IMR-90 (cell line): ENCODE measurements around the gene MREG. TPM values are rescaled to one million over a fixed set of nuclear protein-coding genes. Genes with fewer than 3 reads are reported as not detected.

ENCODE experiments used
- ATAC-seq: fragments of 200-7000 bp; cut with Tn5 transposase; 2 replicates; pipeline ENCODE4 v1.9.1; 2020; ENCODE audit warnings: low read depth, mild to moderate bottlenecking, moderate library complexity
- BruUV-seq: library from RNA; stranded (reverse); fragments of 400-500 nt; replicated peaks from 2 replicates; lab custom pipeline; 2021; lab: Mats Ljungman, UMichigan
- CTCF ChIA-PET: fragments of 300-600 bp; formaldehyde crosslinking; extraction: SDS; loops from one replicate; lab custom pipeline; 2021; ENCODE audit warnings: antibody characterized with exemption; lab: Yijun Ruan, JAX
- POLR2A ChIA-PET: fragments of 300-600 bp; sonication (Branson Sonifier 250); formaldehyde crosslinking; loops from one replicate; lab custom pipeline; 2022; ENCODE audit warnings: antibody characterized with exemption; ENCODE audit not compliant: unreplicated experiment; lab: Charles Lee
- DNase-seq: peaks from one replicate; pipeline ENCODE4 v3.0.0; 2013
- H2AFZ ChIP-seq: replicated peaks from 2 replicates; pipeline ENCODE3; 2013; ENCODE audit warnings: low read length, mild to moderate bottlenecking; ENCODE audit not compliant: poor library complexity
- H2AK5ac ChIP-seq: 2 replicates; pipeline ENCODE4 v1.6.1; 2013; ENCODE audit warnings: low read depth, low read length, inconsistent platforms
- H2AK9ac ChIP-seq: replicated peaks from 2 replicates; pipeline ENCODE3; 2013; ENCODE audit warnings: mild to moderate bottlenecking, low read depth, low read length, moderate library complexity; ENCODE audit not compliant: poor library complexity
- H2BK120ac ChIP-seq: 2 replicates; pipeline ENCODE4 v1.6.1; 2013; ENCODE audit warnings: low read depth, low read length, inconsistent platforms
- H2BK15ac ChIP-seq: 3 replicates; pipeline ENCODE4 v1.6.1; 2013; ENCODE audit warnings: low read depth, low read length, inconsistent platforms
- H2BK20ac ChIP-seq: 2 replicates; pipeline ENCODE4 v1.6.1; 2013; ENCODE audit warnings: low read depth, mild to moderate bottlenecking, inconsistent platforms, low read length, moderate library complexity
- H2BK5ac ChIP-seq: 2 replicates; pipeline ENCODE4 v1.6.1; 2013; ENCODE audit warnings: mild to moderate bottlenecking, low read depth, low read length, inconsistent platforms; ENCODE audit not compliant: poor library complexity, severe bottlenecking
- H3K14ac ChIP-seq: replicated peaks from 2 replicates; pipeline ENCODE4 v1.6.1; 2013; ENCODE audit warnings: low read depth, low read length, inconsistent platforms
- H3K18ac ChIP-seq: 2 replicates; pipeline ENCODE4 v1.6.1; 2013; ENCODE audit warnings: low read depth, low read length, control low read depth
- H3K23ac ChIP-seq: 2 replicates; pipeline ENCODE4 v1.6.1; 2013; ENCODE audit warnings: low read depth, low read length, inconsistent platforms
- H3K27ac ChIP-seq: 2 replicates; pipeline ENCODE4 v1.5.1; 2013; ENCODE audit warnings: mild to moderate bottlenecking, control low read depth, low read length; ENCODE audit not compliant: insufficient read depth
- H3K27me3 ChIP-seq: 2 replicates; pipeline ENCODE4 v1.6.1; 2013; ENCODE audit warnings: low read length; ENCODE audit not compliant: control insufficient read depth, insufficient read depth
- H3K36me3 ChIP-seq: 2 replicates; pipeline ENCODE4 v1.6.1; 2013; ENCODE audit warnings: low read length, mixed read lengths; ENCODE audit not compliant: control insufficient read depth, insufficient read depth
- H3K4ac ChIP-seq: 2 replicates; pipeline ENCODE4 v1.6.1; 2013; ENCODE audit warnings: low read depth, low read length, inconsistent platforms
- H3K4me1 ChIP-seq: 2 replicates; pipeline ENCODE4 v1.6.1; 2013; ENCODE audit warnings: low read length, mixed read lengths; ENCODE audit not compliant: control insufficient read depth, insufficient read depth
- H3K4me2 ChIP-seq: 2 replicates; pipeline ENCODE4 v1.6.1; 2013; ENCODE audit warnings: low read depth, mild to moderate bottlenecking, control low read depth, low read length, moderate library complexity
- H3K4me3 ChIP-seq: 2 replicates; pipeline ENCODE4 v1.5.1; 2013; ENCODE audit warnings: low read depth, mild to moderate bottlenecking, control low read depth, low read length, moderate library complexity; ENCODE audit not compliant: insufficient read depth
- H3K56ac ChIP-seq: 2 replicates; pipeline ENCODE4 v1.6.1; 2013; ENCODE audit warnings: low read length, inconsistent platforms; ENCODE audit not compliant: insufficient read depth; ENCODE audit errors: extremely low read depth
- H3K79me1 ChIP-seq, 2 experiments: 2 replicates each; pipeline ENCODE4 v1.6.1; 2013; ENCODE audit warnings: low read length in 2 of 2, inconsistent platforms in 1 of 2, low read depth in 1 of 2
- H3K9ac ChIP-seq: 2 replicates; pipeline ENCODE4 v1.6.1; 2013; ENCODE audit warnings: low read depth, low read length, control low read depth
- H3K9me1 ChIP-seq: 2 replicates; pipeline ENCODE4 v1.6.1; 2013; ENCODE audit warnings: low read length, inconsistent platforms; ENCODE audit not compliant: insufficient read depth
- H3K9me3 ChIP-seq: 2 replicates; pipeline ENCODE4 v1.6.1; 2013; ENCODE audit warnings: low read length; ENCODE audit not compliant: control insufficient read depth, insufficient read depth
- H4K20me1 ChIP-seq: 2 replicates; pipeline ENCODE4 v1.6.1; 2013; ENCODE audit warnings: low read length, inconsistent platforms; ENCODE audit not compliant: insufficient read depth
- H4K5ac ChIP-seq: 2 replicates; pipeline ENCODE4 v1.6.1; 2013; ENCODE audit warnings: mild to moderate bottlenecking, low read depth, low read length, control low read depth
- H4K8ac ChIP-seq, 2 experiments: 2 replicates each; pipeline ENCODE4 v1.6.1; 2013; ENCODE audit warnings: low read depth in 2 of 2, low read length in 2 of 2, control low read depth in 1 of 2, inconsistent platforms in 1 of 2
- H4K91ac ChIP-seq: 2 replicates; pipeline ENCODE4 v1.6.1; 2013; ENCODE audit warnings: low read depth, low read length, inconsistent platforms; ENCODE audit not compliant: insufficient read depth
- BHLHE40 ChIP-seq: fragments of 150-350 bp; IDR thresholded peaks from 2 replicates; pipeline ENCODE4 v1.6.1; 2016; ENCODE audit warnings: mild to moderate bottlenecking, low read depth, low read length
- CEBPB ChIP-seq: IDR thresholded peaks from 2 replicates; pipeline ENCODE4 v1.6.1; 2012; ENCODE audit warnings: low read depth, low read length, improper control_type of control experiment
- CHD1 ChIP-seq: IDR thresholded peaks from 2 replicates; pipeline ENCODE4 v1.6.1; 2012; ENCODE audit warnings: low read depth, low read length, improper control_type of control experiment
- CTCF ChIP-seq: conservative IDR thresholded peaks from 2 replicates; pipeline ENCODE4 v1.5.1; 2012; ENCODE audit warnings: mild to moderate bottlenecking, low read depth, low read length, improper control_type of control experiment
- ELK1 ChIP-seq: fragments of 150-350 bp; IDR thresholded peaks from 2 replicates; pipeline ENCODE4 v1.6.1; 2016; ENCODE audit warnings: low read depth, mild to moderate bottlenecking, low read length, moderate library complexity, borderline replicate concordance
- FOS ChIP-seq: fragments of 150-350 bp; IDR thresholded peaks from 2 replicates; pipeline ENCODE4 v1.6.1; 2016; ENCODE audit warnings: low read depth, low read length
- MAFK ChIP-seq: IDR thresholded peaks from 2 replicates; pipeline ENCODE4 v1.6.1; 2012; ENCODE audit warnings: low read depth, low read length, improper control_type of control experiment
- MAZ ChIP-seq: IDR thresholded peaks from 2 replicates; pipeline ENCODE4 v1.6.1; 2012; ENCODE audit warnings: low read depth, mild to moderate bottlenecking, low read length, improper control_type of control experiment, moderate library complexity, borderline replicate concordance
- MXI1 ChIP-seq: IDR thresholded peaks from 2 replicates; pipeline ENCODE4 v1.6.1; 2012; ENCODE audit warnings: low read depth, mild to moderate bottlenecking, low read length, moderate library complexity, borderline replicate concordance
- NFE2L2 ChIP-seq: fragments of 150-350 bp; IDR thresholded peaks from 2 replicates; pipeline ENCODE4 v1.6.1; 2016; ENCODE audit warnings: low read depth, mild to moderate bottlenecking, low read length
- POLR2A ChIP-seq: IDR thresholded peaks from 2 replicates; pipeline ENCODE4 v1.6.1; 2012; ENCODE audit warnings: mild to moderate bottlenecking, low read depth, low read length
- RAD21 ChIP-seq: IDR thresholded peaks from 2 replicates; pipeline ENCODE4 v1.6.1; 2012; ENCODE audit warnings: low read length, improper control_type of control experiment
- RCOR1 ChIP-seq: IDR thresholded peaks from 2 replicates; pipeline ENCODE4 v1.6.1; 2012; ENCODE audit warnings: mild to moderate bottlenecking, low read length, improper control_type of control experiment; ENCODE audit not compliant: insufficient replicate concordance
- RFX5 ChIP-seq: IDR thresholded peaks from 2 replicates; pipeline ENCODE4 v1.8.0; 2012; ENCODE audit warnings: low read depth, mild to moderate bottlenecking, low read length, moderate library complexity
- SMC3 ChIP-seq: fragments of 150-350 bp; IDR thresholded peaks from 2 replicates; pipeline ENCODE4 v1.6.1; 2016; ENCODE audit warnings: low read depth, mild to moderate bottlenecking, antibody characterized with exemption, low read length, moderate library complexity
- USF2 ChIP-seq: fragments of 150-350 bp; IDR thresholded peaks from 2 replicates; pipeline ENCODE4 v1.6.1; 2017; ENCODE audit warnings: mild to moderate bottlenecking, antibody characterized with exemption, low read length, low read depth
- WGBS, 2 experiments: methylation state at CpG; one replicate each; pipeline versions ENCODE4 v1.1.5 to v1.1.7; 2013; ENCODE audit warnings: missing lambda C conversion rate in 2 of 2; ENCODE audit not compliant: insufficient read length in 1 of 2; ENCODE audit errors: extremely low coverage in 2 of 2; 5-methylcytosine and 5-hydroxymethylcytosine counted together
- dilution Hi-C: fragments of 300-500 bp; cut with HindIII; formaldehyde crosslinking; loops from one replicate; pipeline ENCODE4 v1.14.3; 2018; ENCODE audit warnings: low sequenced_read_pairs; ENCODE audit not compliant: unreplicated experiment
- in situ Hi-C: fragments of 300-500 bp; cut with MboI; formaldehyde crosslinking; loops from 3 replicates; pipeline ENCODE4 v1.14.3; 2019; ENCODE audit warnings: low sequenced_read_pairs, inconsistent platforms, mixed read lengths
- intact Hi-C: fragments of 100-400 bp; cut with micrococcal nuclease; formaldehyde crosslinking; loops from 2 replicates; pipeline ENCODE4 v1.10.0; 2022
- polyA plus RNA-seq, 3 experiments: library from polyadenylated mRNA; depleted of rRNA; stranded (reverse); fragments of >200 nt; gene quantifications; 2 replicates each; pipeline ENCODE4 v1.2.3, GENCODE V29; 2012; ENCODE audit warnings: low replicate concordance in 1 of 3
- total RNA-seq: library from RNA; depleted of rRNA; stranded (reverse); fragments of >200 nt; gene quantifications from 2 replicates; pipeline ENCODE4 v1.2.3, GENCODE V29; 2012

The MREG gene
- total and polyA plus RNA-seq, 2 of the 4 experiments (the other 2 are of a cell fraction): 1.0 to 1.8 TPM

DNA sequence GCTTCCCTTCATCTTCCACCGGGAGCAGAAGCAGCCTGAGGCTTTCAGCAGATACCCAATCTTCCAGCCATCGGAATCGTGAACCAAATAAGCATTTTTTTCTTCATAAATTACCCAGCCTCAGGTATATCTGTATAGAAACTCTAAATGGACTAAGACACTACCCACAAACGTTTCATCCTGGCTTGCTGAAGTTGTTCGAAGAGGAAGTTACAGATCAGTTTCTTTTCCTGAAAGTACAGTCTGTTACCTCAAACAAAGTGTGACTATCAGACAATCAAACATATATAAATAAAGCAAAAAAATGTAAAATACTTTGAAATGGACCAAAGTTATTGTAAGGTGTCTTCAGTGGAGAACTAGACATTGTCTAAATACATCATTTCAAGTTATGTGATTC lies 97.9 kb downstream of the MREG start:
- H4K91ac ChIP-seq: no peak overlapping the region
- H4K8ac ChIP-seq: no peak overlapping the region
- H3K36me3 ChIP-seq: no peaks in the 10 kb centered on the region
- no peak overlapping the region for H3K4me2 ChIP-seq
- no peak overlapping the region for H3K23ac ChIP-seq
- CTCF ChIA-PET: no interaction called here
- no peak overlapping the region for H4K5ac ChIP-seq
- H3K27ac ChIP-seq: no peak overlapping the region
- no peaks in the 10 kb centered on the region for H3K9me3 ChIP-seq
- TF ChIP-seq RAD21 (no peak), POLR2A (no peak), CHD1 (no peak), BHLHE40 (no peak), FOS (no peak), MAZ (no peak), MAFK (no peak), RFX5 (no peak), CEBPB (no peak), SMC3 (no peak), ELK1 (no peak), MXI1 (no peak), CTCF (no peak), USF2 (no peak), RCOR1 (no peak), NFE2L2 (no peak)
- no peaks in the 10 kb centered on the region for H3K27me3 ChIP-seq
- in situ Hi-C loops (loop anchor here (10.0 kb wide), 1 partner anchor 481 kb away; the partner anchor contains the start of gene FN1), intact Hi-C loops (loop anchor here (5.0 kb wide), 1 partner anchor 88 kb away; no protein-coding TSS in a partner anchor), dilution Hi-C loops (no loop called here)
- POLR2A ChIA-PET: no interaction called here
- peaks cover 12% of the 10 kb centered on the region for H3K4me1 ChIP-seq
- no peak overlapping the region for H3K4me3 ChIP-seq
- DNase-seq: no peak
- H2BK20ac ChIP-seq: no peak overlapping the region
- H2AFZ ChIP-seq: no peak overlapping the region
- H2AK9ac ChIP-seq: no peak overlapping the region
- H3K9ac ChIP-seq: no peak overlapping the region
- no peak overlapping the region for H3K4ac ChIP-seq
- peaks cover 3% of the 10 kb centered on the region; the same call in 1 of the 2 replicates for H3K9me1 ChIP-seq
- H4K20me1 ChIP-seq: no peaks in the 10 kb centered on the region
- whole genome bisulfite sequencing, 2 experiments: 80% methylated on average over 1 of the region's 5 CpGs; no CpG with 5 or more reads in 1 of the 2 experiments
- H3K56ac ChIP-seq: no peak overlapping the region
- no peak overlapping the region for H3K18ac ChIP-seq
- no peak overlapping the region for H2BK15ac ChIP-seq
- no peak for ATAC-seq
- no TSS peak for BruUV-seq
- no peak overlapping the region for H2BK120ac ChIP-seq
- H2BK5ac ChIP-seq: no peak overlapping the region
- H3K14ac ChIP-seq: no peak overlapping the region
- no peaks in the 10 kb centered on the region for H3K79me1 ChIP-seq
- H2AK5ac ChIP-seq: no peak overlapping the region
